Breast epithelium (tissue), 3 donors: ENCODE results near the gene GAS7.

ENCODE experiments used
- POLR2AphosphoS5 ChIP-seq, 3 donors: sonication (generic); formaldehyde crosslinking; IDR thresholded peaks; one replicate each; pipeline ENCODE4 v1.6.1; 2017; ENCODE audit warnings: antibody characterized with exemption in 3 of 3
- TF ChIP-seq, protein P1 (sequence below), 3 donors: fragments of 450-650 bp; IDR thresholded peaks; one replicate each; pipeline ENCODE4 v1.5.1; 2016 to 2017; ENCODE audit warnings: antibody characterized with exemption in 3 of 3, mild to moderate bottlenecking in 3 of 3, moderate library complexity in 3 of 3

DNA sequence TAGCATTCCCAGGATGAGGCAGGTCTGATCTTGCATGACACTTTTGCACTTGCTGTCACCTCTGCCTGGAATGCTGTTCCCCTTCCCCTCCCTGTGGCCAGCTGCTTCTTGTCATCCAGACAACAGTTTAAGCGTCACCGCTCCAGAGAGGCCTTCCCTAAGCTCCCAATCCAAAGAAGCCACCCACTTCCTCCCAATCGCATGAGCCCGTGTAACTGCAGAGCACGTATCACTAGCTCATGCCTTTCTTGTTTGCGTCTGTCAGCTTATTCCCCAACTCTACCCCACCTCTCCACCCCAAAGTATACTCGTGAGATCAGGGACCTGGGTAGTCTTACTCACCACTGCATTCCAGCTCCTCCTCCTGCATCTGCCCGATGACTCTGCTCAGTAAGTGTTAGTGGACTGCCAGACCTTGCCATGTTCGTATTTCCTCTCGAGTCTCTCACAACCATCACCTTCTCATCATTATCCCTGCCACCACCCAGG is 92.8 kb downstream of the GAS7 start:
- peak; percentile 16 to 79 (median 67) for TF ChIP-seq POLR2AphosphoS5 (IDR thresholded peaks at IDR 0.05)
- TF ChIP-seq, protein P1, sequence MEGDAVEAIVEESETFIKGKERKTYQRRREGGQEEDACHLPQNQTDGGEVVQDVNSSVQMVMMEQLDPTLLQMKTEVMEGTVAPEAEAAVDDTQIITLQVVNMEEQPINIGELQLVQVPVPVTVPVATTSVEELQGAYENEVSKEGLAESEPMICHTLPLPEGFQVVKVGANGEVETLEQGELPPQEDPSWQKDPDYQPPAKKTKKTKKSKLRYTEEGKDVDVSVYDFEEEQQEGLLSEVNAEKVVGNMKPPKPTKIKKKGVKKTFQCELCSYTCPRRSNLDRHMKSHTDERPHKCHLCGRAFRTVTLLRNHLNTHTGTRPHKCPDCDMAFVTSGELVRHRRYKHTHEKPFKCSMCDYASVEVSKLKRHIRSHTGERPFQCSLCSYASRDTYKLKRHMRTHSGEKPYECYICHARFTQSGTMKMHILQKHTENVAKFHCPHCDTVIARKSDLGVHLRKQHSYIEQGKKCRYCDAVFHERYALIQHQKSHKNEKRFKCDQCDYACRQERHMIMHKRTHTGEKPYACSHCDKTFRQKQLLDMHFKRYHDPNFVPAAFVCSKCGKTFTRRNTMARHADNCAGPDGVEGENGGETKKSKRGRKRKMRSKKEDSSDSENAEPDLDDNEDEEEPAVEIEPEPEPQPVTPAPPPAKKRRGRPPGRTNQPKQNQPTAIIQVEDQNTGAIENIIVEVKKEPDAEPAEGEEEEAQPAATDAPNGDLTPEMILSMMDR (IDR thresholded peaks at IDR 0.05): no peak
